Mucosa of gallbladder (tissue), 1 donor: ENCODE measurements around the gene ITFG2. TPM values are rescaled to one million over a fixed set of nuclear protein-coding genes. Genes with fewer than 3 reads are reported as not detected.

Experiments
- DNase-seq: peaks from one replicate; pipeline ENCODE4 v3.0.0-alpha.2; 2020; ENCODE audit warnings: low spot score
- total RNA-seq: library from RNA; stranded (reverse); gene quantifications from one replicate; pipeline ENCODE4 v1.2.1, GENCODE V29; 2021
- donor health status: DM: no; HTN: no; CAD: no.

Gene ITFG2
- total RNA-seq, 1 donor from 2014 or later, result 43.4 TPM

DNA sequence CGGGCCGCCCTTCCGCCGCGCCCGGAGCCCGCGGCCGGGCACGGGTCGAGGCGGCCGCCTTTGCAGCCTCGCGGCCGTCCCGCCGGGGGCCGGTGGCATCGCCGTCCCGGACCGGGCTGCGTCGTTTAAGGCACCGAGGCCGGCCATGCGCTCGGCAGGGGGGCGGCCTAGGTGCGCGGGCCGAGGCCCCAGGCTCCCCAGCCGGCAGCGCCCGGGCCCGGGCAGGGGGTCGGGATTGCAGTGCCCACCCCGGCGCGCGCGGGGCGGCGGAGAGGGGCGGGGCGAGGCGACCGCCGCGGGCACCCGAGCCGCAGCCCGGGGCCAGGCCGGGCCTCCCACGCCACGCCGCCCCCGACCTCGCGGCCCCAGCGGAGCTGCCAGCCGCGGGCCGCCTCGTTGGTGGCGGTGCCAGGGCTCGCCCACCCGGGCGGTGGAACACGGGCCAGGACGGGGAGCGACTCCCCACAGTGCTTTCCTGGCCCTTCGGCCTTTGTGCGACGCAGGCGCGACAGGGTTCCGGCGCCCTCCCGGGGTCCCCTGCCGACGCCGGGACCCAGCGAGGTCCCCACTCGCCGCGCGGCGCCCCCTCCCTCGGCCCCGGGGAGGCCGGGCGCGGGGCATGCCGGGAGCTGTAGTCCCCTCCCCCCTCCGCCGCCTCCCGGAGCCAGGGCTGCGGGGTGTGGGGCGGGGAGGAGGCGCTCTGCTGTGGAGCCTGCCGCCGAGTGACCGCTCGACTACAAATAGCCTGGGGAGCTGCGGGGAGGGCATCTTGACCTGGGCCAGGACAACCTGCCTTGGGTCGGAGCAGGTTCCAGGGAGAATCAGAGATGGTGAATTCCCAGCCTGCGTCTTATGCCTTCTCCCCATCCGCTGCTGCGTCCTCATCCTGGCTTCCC lies 16.9 kb upstream of the ITFG2 start:
- peak; percentile 79 for DNase-seq

DNA sequence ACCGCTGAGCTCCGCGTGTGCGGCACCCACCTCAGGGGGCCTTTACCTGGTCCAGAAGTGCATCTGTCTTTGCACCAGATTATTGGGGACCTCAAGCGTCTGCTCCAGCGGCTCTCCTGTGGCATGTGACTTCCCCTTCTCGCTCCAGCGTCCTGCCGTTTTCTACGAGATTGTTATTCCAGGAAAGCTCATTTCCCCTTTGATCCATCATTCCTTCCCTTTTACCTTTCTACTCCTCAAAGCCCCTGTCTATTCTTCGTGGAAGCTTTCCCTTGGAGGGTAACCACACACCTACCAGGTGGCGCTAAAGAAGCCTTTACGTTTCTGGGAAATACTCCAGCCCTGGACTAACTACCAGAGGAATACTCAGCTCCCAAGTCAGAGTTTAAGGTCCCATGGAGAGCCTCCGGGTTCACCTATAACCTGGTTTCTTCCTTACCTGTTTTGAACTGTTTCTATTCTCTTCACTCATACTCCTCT lies 16.2 kb upstream of the ITFG2 start:
- DNase-seq, result no peak

DNA sequence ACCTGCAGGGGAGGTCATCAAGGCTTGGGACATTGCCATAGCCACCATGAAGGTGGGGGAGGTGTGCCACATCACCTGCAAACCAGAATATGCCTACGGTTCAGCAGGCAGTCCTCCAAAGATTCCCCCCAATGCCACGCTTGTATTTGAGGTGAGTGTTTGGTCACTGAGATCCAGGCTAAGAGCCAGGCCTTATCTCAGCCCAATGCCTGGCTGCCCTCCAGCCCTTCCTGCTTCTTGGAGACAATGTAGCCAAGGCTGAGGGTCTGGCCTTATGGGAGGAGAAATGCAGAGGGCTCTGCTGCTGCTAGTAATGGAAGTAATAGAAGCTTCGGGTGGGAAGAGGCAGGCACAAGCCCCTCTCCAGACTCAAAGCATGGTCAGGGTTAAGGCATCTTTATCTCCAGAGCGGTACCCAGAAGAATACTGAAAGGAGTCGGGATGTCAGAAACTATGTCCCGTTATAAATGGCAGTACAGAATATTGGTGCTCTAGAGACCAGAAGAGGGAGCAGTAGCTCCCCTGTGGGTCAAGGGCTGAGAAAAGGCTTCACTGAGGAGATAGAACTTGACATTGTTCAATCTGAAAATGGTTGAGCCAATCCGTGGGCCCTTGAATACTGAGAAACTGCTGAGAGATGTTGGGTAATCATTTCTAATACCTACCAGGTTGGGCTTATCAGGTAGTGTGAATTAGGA lies 14.6 kb upstream of the ITFG2 start:
- DNase-seq, result no peak

DNA sequence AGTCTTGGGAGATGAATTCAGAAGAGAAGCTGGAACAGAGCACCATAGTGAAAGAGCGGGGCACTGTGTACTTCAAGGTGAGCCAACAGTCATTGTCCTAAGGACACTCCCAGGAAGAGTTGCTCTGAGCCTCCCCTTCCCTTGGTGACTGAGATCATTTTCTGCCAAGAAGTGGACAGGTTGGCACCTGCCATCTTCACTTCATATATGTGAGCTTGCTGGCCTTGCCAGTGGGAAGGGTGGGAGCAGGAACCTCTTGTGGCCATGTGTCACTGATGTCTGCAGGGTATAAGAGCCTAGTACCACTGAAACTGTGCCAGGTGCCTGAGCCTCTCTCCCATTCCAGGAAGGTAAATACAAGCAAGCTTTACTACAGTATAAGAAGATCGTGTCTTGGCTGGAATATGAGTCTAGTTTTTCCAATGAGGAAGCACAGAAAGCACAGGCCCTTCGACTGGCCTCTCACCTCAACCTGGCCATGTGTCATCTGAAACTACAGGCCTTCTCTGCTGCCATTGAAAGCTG lies 12.4 kb upstream of the ITFG2 start:
- DNase-seq, result no peak

DNA sequence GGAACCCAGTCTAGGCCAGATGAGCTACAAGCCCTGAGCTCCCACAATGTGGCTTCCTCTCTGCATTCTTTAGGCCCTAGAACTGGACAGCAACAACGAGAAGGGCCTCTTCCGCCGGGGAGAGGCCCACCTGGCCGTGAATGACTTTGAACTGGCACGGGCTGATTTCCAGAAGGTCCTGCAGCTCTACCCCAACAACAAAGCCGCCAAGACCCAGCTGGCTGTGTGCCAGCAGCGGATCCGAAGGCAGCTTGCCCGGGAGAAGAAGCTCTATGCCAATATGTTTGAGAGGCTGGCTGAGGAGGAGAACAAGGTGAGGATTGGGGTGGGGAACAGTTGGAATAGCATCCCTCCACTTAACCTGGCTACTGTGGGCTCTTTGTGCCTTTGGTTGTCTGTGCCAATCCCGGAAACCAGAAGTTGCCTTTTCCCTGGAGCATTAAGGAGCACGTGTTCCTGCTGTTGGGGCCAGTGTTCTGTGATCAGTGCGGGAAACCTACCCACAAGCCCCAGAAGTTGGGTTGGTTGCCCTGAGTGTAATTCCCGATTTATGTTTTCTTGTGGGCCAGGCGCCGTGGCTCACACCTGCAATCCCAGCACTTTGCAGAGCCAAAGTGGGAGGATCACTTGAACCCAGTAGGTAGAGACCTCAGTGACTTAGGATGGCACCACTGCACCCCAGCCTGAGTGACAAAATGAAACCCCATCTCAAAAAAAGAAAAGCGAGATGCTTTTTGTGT lies 11.3 kb upstream of the ITFG2 start:
- no peak for DNase-seq

DNA sequence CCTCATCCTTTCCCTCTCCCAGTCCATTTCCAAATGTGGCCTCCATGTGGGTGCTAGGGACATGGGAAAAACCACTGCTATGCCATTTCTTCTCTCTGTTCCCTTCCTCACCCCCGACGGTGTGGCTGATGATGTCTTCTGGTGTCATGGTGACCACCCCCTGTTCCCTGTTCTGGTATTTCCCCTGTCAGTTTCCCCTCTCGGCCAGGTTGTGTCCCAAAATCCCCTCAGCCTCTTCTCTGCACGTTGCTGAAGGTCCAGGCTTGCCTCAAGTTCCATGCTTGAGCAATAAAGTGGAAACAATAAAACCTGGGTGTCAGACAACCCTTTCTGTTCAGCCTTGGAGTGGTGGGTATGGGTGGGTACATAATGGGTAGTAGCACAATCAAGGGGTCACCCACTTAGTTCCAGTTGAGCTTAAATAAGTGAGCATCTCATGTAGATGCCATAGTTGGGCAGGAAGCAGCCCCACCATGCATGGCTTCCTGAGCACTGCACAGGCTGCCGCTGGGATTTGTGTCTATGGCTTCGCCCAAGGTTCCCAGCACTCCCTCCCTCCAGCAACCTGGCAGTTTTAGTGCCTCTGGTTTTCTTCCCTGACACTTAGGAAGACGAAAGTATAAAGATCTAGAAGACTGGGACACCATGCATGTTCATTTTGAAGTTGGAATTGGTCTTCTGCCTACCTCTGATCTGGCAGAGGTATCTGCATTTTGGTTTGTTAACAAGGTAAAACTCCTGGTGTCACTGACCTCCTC lies 8.7 kb upstream of the ITFG2 start:
- DNase-seq, result no peak

DNA sequence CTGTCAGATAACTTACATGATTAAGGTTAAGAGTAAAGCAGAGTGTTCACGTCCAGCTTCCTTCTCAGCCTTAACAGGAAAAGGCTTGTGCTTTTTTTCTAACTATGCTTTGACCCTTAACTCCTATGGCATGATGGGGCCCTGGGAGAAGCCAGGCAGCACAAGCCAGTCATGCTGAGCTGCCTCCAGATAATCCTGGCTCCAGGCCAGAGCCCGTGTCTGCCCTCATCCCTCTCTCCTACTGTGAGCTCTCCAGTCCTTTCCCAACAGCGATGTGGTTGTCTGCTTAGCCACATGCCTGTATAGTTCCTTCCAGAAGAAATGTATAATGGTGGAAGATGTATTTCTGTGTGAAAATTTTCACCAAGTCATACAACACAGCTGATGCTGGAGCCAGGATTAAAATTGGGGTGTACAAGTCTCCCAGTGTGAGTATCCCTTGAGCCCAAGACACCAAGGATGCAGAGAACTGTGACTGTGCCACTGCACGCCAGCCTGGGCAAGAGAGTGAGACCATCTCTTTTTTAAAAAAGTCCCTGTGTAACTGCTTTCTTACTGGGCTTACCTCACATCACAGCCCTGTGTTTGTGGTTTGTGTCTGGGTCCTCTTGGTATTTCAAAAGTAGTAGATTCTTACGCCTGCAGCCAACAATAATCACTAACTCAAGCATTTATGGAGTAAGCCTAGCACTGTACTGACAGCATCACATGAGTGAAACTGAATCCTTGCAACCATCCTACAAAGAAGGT lies 7.9 kb upstream of the ITFG2 start:
- no peak for DNase-seq

DNA sequence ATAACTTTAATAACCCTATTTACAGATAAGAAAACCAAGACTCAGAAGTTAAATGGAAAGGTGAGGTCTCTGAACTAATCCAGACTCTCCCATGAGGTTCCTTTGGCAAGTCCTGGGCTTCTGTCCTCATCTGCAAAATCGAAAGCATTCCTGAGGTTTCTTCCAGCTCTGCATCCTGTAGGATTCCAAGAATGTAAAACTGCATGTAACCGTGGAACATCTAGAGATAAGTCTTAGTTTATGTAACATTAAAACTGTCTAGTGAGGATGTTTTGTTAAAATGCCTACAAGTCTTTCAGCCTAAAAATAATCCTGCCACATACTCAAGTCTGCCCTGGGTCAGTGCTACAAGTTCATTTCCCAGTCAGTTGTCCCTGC lies 7.3 kb upstream of the ITFG2 start:
- no peak for DNase-seq

DNA sequence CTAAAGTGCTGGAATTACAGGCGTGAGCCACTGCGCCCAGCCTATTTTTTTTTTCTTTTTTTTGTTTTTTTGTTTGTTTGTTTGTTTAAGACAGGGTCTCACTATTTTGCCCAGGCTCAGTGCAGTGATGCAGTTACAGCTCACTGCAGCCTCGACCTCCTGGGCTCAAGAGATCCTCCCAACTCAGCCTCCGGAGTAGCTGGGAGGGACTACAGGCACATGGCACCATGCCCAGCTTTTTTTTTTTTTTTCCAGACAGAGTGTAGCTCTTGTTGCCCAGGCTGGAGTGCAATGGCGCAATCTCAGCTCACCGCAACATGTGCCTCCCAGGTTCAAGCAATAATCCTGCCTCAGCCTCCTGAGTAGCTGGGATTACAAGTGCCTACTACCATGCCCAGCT lies 5.8 kb upstream of the ITFG2 start:
- no peak for DNase-seq

DNA sequence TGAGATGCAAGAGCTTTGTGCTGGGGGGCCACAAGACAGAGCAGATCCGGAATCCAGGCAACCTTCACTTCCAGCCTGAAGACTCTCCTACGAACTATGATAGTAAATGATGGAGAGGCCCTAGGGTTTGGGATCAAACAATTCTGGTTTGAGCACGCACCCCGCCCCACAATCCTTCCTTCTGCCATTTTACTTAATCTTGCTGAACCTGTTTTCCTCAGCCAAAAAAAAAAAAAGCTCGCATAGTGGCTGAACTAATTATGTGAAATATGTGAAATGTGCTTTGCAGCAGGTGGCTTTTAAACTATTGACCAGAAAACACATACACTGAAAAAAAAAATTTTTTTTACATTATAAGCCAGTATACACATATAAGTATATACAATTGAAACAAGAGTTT lies 667 bp upstream of the ITFG2 start:
- no peak for DNase-seq

DNA sequence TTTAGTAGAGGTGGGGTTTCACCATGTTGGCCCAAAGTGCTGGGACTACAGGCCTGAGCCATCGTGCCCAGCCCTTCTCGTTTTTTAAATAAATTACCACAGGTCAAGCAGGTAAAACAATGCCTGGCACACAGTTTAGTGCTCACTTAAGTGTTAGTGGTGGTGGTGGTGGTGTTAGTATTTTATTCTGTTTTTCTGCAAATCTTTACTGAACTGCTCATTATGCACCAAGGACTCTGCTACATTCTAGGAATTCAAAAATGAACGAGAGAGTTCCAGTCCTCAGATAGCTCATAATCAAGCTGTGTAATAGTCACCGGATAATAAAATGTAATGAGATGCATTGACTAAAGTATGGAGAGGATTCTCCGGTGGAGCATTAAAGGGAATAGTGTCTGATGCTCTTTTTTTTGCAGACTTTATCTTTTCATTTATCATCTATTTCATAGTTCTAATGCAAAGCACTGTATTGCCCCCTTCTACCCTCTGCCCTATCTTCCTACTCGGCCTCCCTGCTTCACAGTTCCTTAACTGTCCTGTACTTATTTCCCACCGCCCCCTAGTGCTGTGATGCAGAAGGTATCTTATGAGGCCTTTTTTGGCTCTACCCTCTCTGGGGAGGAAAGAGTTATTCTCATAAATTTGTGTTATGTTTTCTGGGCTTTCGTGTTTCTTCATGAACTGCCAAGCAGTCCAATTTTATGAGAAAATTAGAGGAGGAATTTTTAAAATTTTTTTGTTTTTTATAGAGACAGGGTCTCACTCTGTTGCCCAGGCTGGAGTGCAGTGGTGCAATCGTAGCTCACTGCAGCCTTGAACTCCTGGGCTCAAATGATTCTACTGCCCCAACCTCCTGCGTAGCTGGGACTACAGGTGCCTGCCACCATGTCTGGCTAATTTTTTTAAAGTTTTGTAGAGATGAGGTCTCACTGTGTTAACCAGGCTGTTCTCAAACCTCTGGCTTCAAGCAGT lies 1.0 kb downstream of the ITFG2 start:
- DNase-seq, result peak; percentile 51

DNA sequence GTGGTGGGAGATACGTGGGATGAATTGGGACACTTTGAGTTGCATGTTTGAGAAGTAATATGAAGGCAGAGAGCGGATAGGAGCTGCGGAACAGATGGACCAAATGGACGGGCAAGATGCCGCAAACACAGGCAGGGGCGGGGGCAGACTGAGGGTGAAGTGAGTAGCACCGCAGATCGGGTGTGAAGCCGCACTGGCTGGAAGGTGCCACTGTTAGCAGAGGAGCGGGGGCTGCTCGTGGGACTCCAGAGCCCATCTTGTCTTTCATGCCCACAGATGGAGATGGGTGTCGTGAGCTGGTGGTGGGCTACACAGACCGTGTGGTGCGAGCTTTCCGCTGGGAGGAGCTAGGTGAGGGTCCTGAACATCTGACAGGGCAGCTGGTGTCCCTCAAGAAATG lies 7.3 kb downstream of the ITFG2 start:
- no peak for DNase-seq

DNA sequence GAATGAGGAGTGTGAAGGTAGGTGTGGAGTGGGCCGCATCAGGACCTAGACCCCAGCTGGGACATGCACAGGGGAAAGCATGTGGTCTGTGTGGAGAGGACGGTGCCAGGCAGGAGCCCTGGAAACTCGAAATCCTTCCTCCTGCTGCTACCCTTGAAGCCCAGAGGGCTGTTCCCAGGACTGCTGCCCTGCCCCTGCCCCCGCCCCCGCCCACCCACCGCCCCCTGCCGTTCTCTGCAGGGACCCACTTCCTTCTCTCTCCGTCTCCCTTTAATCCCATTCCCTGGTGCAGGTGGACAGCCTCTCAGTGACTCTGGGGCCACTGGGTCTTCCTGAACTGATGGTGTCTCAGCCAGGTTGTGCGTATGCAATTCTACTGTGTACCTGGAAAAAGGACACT lies 8.0 kb downstream of the ITFG2 start:
- DNase-seq, result no peak

DNA sequence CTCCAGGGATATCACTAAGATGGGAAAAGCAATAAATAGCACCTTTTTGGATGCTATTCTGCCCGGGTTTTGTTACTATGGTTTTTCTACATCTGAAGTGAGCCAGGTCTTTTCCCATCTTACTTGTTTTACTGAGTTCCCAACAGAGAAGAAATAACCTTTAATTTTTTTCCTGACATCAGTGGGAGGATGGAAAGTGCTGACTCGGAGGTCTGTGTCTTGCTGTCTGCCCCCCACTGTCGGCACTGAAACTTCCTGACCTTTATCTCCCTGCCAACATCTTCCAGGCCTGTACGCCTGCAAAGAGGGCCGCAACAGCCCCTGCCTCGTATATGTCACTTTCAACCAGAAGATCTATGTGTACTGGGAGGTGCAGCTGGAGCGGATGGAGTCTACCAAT lies 11.0 kb downstream of the ITFG2 start:
- no peak for DNase-seq

DNA sequence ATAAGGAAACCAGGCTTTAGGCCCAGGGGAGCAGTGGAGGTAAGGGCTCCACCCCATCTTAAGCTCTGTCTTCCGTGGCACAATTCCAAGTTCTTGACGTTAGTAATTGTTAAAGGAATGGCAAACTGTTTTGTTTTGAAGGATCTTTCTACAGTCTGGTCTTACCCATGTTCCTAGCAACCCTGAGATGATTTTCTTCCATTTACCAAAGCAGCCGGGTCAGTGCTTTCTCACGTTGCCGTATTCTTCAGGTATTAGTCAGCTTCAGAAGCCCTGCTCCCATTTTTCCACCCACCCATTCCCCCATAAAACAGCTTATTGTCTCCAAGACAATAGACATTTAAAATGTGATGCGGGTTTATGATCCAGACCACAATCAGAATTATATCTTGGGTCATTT lies 12.1 kb downstream of the ITFG2 start:
- no peak for DNase-seq

DNA sequence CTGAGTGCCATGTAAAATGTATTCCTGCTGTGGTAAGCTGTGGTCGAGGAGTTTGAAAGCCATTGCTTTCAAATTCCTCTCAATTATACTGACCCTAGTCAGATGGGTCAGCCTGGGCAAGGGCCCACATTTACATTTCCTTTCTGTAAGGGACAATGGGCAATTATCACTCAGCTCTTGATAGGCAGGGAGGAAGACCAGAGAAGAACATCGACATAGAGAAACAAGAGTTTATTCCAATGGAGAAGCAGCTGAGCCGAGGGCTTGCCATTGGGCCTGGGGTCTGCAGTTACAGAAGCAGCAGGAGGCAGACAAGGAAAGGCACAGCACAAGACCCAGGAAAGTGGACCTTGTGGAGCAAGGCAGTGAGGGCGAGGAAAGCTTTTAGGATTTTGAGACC lies 12.7 kb downstream of the ITFG2 start:
- DNase-seq, result no peak

DNA sequence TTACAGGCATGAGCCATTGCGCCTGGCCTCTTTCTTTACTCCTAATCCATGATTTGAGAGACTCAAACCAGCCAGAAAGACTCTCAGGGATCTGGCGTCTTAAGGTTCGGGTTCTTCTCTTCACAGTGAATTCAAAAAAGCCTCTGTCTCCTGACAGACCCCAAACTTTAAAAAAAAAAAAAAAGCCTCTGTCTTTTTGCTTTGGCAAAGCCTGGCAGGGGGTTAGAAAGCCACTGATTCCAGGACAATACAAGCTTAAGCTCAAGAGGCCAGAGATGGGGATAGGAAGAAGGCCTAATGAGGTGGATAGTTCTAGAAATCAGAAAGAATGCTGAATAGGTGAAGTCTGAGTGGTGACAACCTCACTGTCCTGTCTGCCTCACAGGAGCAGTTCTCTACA lies 13.6 kb downstream of the ITFG2 start:
- no peak for DNase-seq

DNA sequence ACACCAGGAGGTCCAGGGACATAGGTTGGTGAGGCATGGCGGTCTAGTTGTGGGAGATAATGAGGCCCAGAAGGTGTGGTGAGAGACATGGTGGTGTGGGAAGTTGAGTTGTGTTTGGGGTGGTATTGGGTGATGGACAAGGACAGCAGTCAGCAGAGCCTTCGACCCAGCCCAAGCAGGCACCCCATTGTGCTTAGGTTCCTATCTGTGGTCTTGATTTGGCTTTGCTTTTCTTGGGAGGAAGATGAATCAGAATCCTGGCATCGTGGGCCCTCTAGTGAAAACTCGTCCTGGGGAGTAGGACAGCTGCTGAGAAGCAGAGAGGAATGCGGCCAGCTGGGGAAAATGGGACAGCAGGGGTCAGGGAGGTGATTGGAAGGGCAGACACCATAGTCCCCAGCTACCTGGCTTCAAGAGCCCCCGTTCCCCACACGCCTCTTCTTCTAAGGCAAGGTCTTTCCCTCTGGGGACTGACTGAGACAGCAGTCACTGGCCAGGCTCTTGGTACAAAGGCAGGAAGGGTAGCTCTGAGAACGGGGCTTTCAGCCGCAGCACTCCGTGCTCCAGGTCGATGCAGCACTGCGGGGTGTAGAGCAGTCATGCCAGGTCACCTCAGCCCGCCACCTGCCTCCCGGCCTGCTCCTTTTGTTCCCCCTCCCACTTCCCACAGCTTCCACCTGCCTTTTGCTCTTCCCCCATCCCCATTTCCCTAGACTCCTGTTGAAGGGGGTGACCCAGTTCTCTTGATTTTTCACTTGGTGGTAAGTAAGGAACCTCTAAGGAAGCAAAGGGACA lies 14.4 kb downstream of the ITFG2 start:
- DNase-seq, result no peak

DNA sequence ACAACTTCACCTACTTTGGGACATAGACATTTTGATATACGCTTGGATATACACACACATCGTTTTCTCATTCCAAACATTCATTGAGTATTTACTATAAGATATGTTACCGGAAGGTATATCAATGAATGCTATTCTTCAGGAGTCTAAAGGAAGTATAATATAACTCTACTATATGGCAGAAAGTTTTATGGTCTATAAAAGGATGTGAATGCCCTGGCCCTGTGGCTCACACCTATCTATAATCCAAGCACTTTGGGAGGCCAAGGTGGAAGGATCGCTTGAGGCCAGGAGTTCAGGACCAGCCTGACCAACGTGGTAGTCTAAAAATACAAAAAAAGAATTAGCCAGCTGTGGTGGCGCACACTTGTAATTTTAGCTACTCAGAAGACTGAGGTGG lies 16.8 kb downstream of the ITFG2 start:
- no peak for DNase-seq
